ENCODE measurements around the gene AUH. TPM values are rescaled to one million over a fixed set of nuclear protein-coding genes. Genes with fewer than 3 reads are reported as not detected.

The AUH gene
- total and polyA plus RNA-seq, 2 donors (not counting 1 experiment from before 2014, with no cell fraction given) = 5.2 to 29.1 TPM

- ChIA-PET POLR2A (no interaction called here), CTCF (no interaction called here)
- Histone ChIP-seq H3K9me3 (ENCODE audit: control extremely low read depth in 1 of 3, control insufficient read depth in 2 of 3, insufficient read depth in 1 of 3, low read length in 2 of 3) (no peaks in the 10 kb centered on the region), H3K4me1 (ENCODE audit: control insufficient read depth in 2 of 2, insufficient read depth in 2 of 2, low read length in 2 of 2) (no peaks in the 10 kb centered on the region), H4K20me1 (ENCODE audit: control insufficient read depth, insufficient read depth, low read length, poor library complexity, severe bottlenecking) (no peaks in the 10 kb centered on the region), H3K36me3 (replicated peaks in 1 of 2; ENCODE audit: control extremely low read depth in 1 of 2, control insufficient read depth in 1 of 2, extremely low read depth in 1 of 2, insufficient read depth in 2 of 2, low read length in 1 of 2) (no peaks in the 10 kb centered on the region), H3K27ac (ENCODE audit: low read length in 2 of 2) (no peak overlapping the region), H2AFZ (ENCODE audit: insufficient read depth, low read depth, low read length, poor library complexity, severe bottlenecking) (no peak overlapping the region), H3K27me3 (replicated peaks in 1 of 4; ENCODE audit: control extremely low read depth in 1 of 4, control insufficient read depth in 3 of 4, insufficient read depth in 4 of 4, low read length in 3 of 4) (no peaks in the 10 kb centered on the region), H3K9ac (ENCODE audit: low read length) (no peak overlapping the region), H3K4me2 (replicated peaks; ENCODE audit: low read depth, low read length, poor library complexity, severe bottlenecking) (no peak overlapping the region), H3K79me2 (ENCODE audit: control insufficient read depth, insufficient read depth, low read length) (no peaks in the 10 kb centered on the region), H3K4me3 (ENCODE audit: control extremely low read depth in 1 of 5, extremely low read depth in 1 of 5, insufficient read depth in 1 of 5, low read depth in 2 of 5, low read length in 4 of 5) (no peak overlapping the region)
- no peak overlapping the region for H3K27ac Mint-ChIP-seq
- no CpG with 5 or more reads among the region's 2 CpGs for whole genome bisulfite sequencing (ENCODE audit: insufficient coverage)
- ATAC-seq (ENCODE audit: low read depth) = no peak
- no peak for DNase-seq
- TF ChIP-seq EZH2 (IDR thresholded peaks at IDR 0.05; ENCODE audit: borderline replicate concordance, insufficient read depth, low read depth, low read length, poor library complexity, severe bottlenecking) (no peak), CTCF (IDR thresholded peaks at IDR 0.05) (no peak)
- intact Hi-C loops (cut with micrococcal nuclease) = no loop called here
- H3K27me3 Mint-ChIP-seq = no peaks in the 10 kb centered on the region
- no peak overlapping the region for H3K4me3 Mint-ChIP-seq
- no peaks in the 10 kb centered on the region for H3K9me3 Mint-ChIP-seq (ENCODE audit: insufficient read depth)
- no peaks in the 10 kb centered on the region for H3K4me1 Mint-ChIP-seq
Observed at GRCh38 chr9:91231619-91232018, 130.1 kb downstream of the AUH start.

- 100% methylated on average over 2 of the region's 5 CpGs for WGBS (ENCODE audit: insufficient coverage)
- no peak overlapping the region for H2AFZ ChIP-seq (ENCODE audit: insufficient read depth, low read depth, low read length, poor library complexity, severe bottlenecking)
- ChIA-PET CTCF (interaction anchor here (1.2 kb wide), 1 partner anchor 10 kb away, joined by 3 read pairs; no protein-coding TSS in a partner anchor), POLR2A (no interaction called here)
- no peak for DNase-seq
- H3K9me3 ChIP-seq (ENCODE audit: control extremely low read depth in 1 of 3, control insufficient read depth in 2 of 3, insufficient read depth in 1 of 3, low read length in 2 of 3) = no peaks in the 10 kb centered on the region
- H3K27me3 ChIP-seq (replicated peaks in 1 of 4; ENCODE audit: control extremely low read depth in 1 of 4, control insufficient read depth in 3 of 4, insufficient read depth in 4 of 4, low read length in 3 of 4) = no peaks in the 10 kb centered on the region
- H3K36me3 ChIP-seq (replicated peaks in 1 of 2; ENCODE audit: control extremely low read depth in 1 of 2, control insufficient read depth in 1 of 2, extremely low read depth in 1 of 2, insufficient read depth in 2 of 2, low read length in 1 of 2) = peaks cover 0 to 4% of the 10 kb centered on the region in 2 experiments
- intact Hi-C loops (cut with micrococcal nuclease) = no loop called here
- no peaks in the 10 kb centered on the region for H4K20me1 ChIP-seq (ENCODE audit: control insufficient read depth, insufficient read depth, low read length, poor library complexity, severe bottlenecking)
- no peaks in the 10 kb centered on the region for H3K4me1 ChIP-seq (ENCODE audit: control insufficient read depth in 2 of 2, insufficient read depth in 2 of 2, low read length in 2 of 2)
- H3K27ac ChIP-seq (ENCODE audit: low read length in 2 of 2) = no peak overlapping the region
- no peak overlapping the region for H3K4me3 ChIP-seq (ENCODE audit: control extremely low read depth in 1 of 5, extremely low read depth in 1 of 5, insufficient read depth in 1 of 5, low read depth in 2 of 5, low read length in 4 of 5)
- H3K4me1 Mint-ChIP-seq = no peaks in the 10 kb centered on the region
- no peak overlapping the region for H3K4me2 ChIP-seq (replicated peaks; ENCODE audit: low read depth, low read length, poor library complexity, severe bottlenecking)
- no peak overlapping the region for H3K4me3 Mint-ChIP-seq
- no peaks in the 10 kb centered on the region for H3K27me3 Mint-ChIP-seq
- no peak overlapping the region for H3K9ac ChIP-seq (ENCODE audit: low read length)
- no peaks in the 10 kb centered on the region for H3K79me2 ChIP-seq (ENCODE audit: control insufficient read depth, insufficient read depth, low read length)
- no peak overlapping the region for H3K27ac Mint-ChIP-seq
- no peak for ATAC-seq (ENCODE audit: low read depth)
- TF ChIP-seq EZH2 (IDR thresholded peaks at IDR 0.05; ENCODE audit: borderline replicate concordance, insufficient read depth, low read depth, low read length, poor library complexity, severe bottlenecking) (no peak), CTCF (IDR thresholded peaks at IDR 0.05) (no peak)
- no peaks in the 10 kb centered on the region for H3K9me3 Mint-ChIP-seq (ENCODE audit: insufficient read depth)
Observed at GRCh38 chr9:91223000-91223399, 138.7 kb downstream of the AUH start.

All from B cell (primary cell).